ENCODE measurements around the gene POLDIP2. TPM values are rescaled to one million over a fixed set of nuclear protein-coding genes. Genes with fewer than 3 reads are reported as not detected.

POLDIP2 gene
- total and polyA plus RNA-seq, 9 of the 15 experiments (the other 6 are each of a cell fraction or from before 2014, with no cell fraction given), result 22.0 to 137 (median 104) TPM

GRCh38 chr17:28346746-28347246 lies 10.5 kb downstream of the POLDIP2 start (continued):
- TF ChIP-seq, protein P1, sequence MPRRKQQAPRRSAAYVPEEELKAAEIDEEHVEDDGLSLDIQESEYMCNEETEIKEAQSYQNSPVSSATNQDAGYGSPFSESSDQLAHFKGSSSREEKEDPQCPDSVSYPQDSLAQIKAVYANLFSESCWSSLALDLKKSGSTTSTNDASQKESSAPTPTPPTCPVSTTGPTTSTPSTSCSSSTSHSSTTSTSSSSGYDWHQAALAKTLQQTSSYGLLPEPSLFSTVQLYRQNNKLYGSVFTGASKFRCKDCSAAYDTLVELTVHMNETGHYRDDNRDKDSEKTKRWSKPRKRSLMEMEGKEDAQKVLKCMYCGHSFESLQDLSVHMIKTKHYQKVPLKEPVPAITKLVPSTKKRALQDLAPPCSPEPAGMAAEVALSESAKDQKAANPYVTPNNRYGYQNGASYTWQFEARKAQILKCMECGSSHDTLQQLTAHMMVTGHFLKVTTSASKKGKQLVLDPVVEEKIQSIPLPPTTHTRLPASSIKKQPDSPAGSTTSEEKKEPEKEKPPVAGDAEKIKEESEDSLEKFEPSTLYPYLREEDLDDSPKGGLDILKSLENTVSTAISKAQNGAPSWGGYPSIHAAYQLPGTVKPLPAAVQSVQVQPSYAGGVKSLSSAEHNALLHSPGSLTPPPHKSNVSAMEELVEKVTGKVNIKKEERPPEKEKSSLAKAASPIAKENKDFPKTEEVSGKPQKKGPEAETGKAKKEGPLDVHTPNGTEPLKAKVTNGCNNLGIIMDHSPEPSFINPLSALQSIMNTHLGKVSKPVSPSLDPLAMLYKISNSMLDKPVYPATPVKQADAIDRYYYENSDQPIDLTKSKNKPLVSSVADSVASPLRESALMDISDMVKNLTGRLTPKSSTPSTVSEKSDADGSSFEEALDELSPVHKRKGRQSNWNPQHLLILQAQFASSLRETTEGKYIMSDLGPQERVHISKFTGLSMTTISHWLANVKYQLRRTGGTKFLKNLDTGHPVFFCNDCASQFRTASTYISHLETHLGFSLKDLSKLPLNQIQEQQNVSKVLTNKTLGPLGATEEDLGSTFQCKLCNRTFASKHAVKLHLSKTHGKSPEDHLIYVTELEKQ (CRISPR knock-in tag; IDR thresholded peaks at IDR 0.05), result no peak
- TF ChIP-seq CGGBP1 (CRISPR knock-in tag; IDR thresholded peaks at IDR 0.05) (no peak), NFRKB (IDR thresholded peaks at IDR 0.05; ENCODE audit: low read depth) (no peak), ILF3 (IDR thresholded peaks at IDR 0.05; ENCODE audit: borderline replicate concordance) (no peak), ZNF561 (CRISPR knock-in tag; conservative IDR thresholded peaks at IDR 0.05) (no peak), RBM15 (IDR thresholded peaks at IDR 0.05; ENCODE audit: insufficient read depth, low read length) (no peak), NFYB (IDR thresholded peaks at IDR 0.05; ENCODE audit: extremely low read depth, insufficient read length) (no peak), DNMT1 (IDR thresholded peaks at IDR 0.05) (no peak), PHF8 (IDR thresholded peaks at IDR 0.05; ENCODE audit: borderline replicate concordance, low read length) (no peak), TRIM28 (IDR thresholded peaks at IDR 0.05) (no peak), U2AF2 (optimal IDR thresholded peaks at IDR 0.05; ENCODE audit: low read depth, low read length) (no peak), DDX20 (tag; IDR thresholded peaks at IDR 0.05; ENCODE audit: low read depth) (no peak), RCOR1 (IDR thresholded peaks at IDR 0.05; ENCODE audit: borderline replicate concordance in 1 of 2, low read depth in 2 of 2, low read length in 2 of 2) (peak in 1 of 2 experiments; percentile 85; a peak in 3 of 4 replicates), ZBTB12 (CRISPR knock-in tag; IDR thresholded peaks at IDR 0.05) (no peak), MTA2 (IDR thresholded peaks at IDR 0.05; ENCODE audit: low read depth) (no peak)
- TF ChIP-seq, protein P2, sequence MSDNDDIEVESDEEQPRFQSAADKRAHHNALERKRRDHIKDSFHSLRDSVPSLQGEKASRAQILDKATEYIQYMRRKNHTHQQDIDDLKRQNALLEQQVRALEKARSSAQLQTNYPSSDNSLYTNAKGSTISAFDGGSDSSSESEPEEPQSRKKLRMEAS (CRISPR knock-in tag; IDR thresholded peaks at IDR 0.05), result no peak
- TF ChIP-seq, protein P3, sequence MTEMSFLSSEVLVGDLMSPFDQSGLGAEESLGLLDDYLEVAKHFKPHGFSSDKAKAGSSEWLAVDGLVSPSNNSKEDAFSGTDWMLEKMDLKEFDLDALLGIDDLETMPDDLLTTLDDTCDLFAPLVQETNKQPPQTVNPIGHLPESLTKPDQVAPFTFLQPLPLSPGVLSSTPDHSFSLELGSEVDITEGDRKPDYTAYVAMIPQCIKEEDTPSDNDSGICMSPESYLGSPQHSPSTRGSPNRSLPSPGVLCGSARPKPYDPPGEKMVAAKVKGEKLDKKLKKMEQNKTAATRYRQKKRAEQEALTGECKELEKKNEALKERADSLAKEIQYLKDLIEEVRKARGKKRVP (CRISPR knock-in tag; IDR thresholded peaks at IDR 0.05), result no peak
- TF ChIP-seq, protein P4, sequence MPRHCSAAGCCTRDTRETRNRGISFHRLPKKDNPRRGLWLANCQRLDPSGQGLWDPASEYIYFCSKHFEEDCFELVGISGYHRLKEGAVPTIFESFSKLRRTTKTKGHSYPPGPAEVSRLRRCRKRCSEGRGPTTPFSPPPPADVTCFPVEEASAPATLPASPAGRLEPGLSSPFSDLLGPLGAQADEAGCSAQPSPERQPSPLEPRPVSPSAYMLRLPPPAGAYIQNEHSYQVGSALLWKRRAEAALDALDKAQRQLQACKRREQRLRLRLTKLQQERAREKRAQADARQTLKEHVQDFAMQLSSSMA (CRISPR knock-in tag; IDR thresholded peaks at IDR 0.05), result no peak
- TF ChIP-seq, protein P5, sequence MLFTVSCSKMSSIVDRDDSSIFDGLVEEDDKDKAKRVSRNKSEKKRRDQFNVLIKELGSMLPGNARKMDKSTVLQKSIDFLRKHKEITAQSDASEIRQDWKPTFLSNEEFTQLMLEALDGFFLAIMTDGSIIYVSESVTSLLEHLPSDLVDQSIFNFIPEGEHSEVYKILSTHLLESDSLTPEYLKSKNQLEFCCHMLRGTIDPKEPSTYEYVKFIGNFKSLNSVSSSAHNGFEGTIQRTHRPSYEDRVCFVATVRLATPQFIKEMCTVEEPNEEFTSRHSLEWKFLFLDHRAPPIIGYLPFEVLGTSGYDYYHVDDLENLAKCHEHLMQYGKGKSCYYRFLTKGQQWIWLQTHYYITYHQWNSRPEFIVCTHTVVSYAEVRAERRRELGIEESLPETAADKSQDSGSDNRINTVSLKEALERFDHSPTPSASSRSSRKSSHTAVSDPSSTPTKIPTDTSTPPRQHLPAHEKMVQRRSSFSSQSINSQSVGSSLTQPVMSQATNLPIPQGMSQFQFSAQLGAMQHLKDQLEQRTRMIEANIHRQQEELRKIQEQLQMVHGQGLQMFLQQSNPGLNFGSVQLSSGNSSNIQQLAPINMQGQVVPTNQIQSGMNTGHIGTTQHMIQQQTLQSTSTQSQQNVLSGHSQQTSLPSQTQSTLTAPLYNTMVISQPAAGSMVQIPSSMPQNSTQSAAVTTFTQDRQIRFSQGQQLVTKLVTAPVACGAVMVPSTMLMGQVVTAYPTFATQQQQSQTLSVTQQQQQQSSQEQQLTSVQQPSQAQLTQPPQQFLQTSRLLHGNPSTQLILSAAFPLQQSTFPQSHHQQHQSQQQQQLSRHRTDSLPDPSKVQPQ (CRISPR knock-in tag; IDR thresholded peaks at IDR 0.05; ENCODE audit: borderline replicate concordance), result no peak

Measured in K562 (cell line).